Skeletal muscle cell (primary cell): ENCODE data around the gene MAN1C1.

Source experiments
- DNase-seq: peaks from one replicate; pipeline ENCODE4 v3.0.0-alpha.2; 2010; ENCODE audit warnings: low read depth
- H3K4me3 ChIP-seq: 2 replicates; pipeline ENCODE4 v1.5.1; 2011; ENCODE audit warnings: low read depth, mild to moderate bottlenecking, control low read depth, low read length, moderate library complexity

Gene MAN1C1

DNA sequence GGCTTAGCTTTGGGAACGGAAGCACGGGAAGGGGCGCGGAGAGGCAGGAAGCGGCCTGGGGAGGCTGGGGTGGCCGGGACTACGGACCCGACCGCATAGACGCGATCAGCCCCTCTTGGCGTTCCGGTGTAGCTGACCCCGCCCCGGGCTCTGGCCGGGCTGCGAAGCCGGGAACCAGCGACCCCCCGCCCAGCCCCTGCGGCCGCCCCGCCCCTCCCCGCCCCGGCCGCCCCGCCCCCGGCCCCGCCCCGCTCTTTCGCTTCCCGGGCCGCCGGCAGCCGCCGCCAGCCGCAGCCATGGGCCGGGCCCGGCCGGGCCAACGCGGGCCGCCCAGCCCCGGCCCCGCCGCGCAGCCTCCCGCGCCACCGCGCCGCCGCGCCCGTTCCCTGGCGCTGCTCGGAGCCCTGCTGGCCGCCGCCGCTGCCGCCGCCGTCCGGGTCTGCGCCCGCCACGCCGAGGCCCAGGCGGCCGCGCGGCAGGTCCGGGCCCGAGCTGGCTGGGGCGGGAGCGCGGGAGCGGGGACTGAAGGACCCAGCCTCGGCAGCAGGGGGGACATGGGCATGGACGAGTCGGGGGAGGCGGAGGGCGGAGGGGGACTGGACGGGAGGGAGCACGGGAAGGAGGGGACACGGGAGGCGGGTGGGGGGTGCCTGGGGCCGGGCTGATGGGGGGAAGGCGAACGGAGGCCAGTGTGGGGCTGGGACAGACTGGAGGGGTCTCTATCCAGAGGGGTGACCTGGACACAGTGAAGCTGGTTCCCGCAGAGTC is 183.5 kb downstream of the MAN1C1 start, which contains the start of gene SELENON:
SELENON (plus strand) TSS at position 259 of the 768 bp plus-strand sequence; CDS start at position 297, 38 bp downstream.
- H3K4me3 ChIP-seq = peak within 1 kb of the TSS; percentile 62
- DNase-seq = no peak

GRCh38 chr1:25800703-25801377 is 184.2 kb downstream of the MAN1C1 start:
- no peak for DNase-seq
- peak overlapping the region; percentile 62 for H3K4me3 ChIP-seq

DNA sequence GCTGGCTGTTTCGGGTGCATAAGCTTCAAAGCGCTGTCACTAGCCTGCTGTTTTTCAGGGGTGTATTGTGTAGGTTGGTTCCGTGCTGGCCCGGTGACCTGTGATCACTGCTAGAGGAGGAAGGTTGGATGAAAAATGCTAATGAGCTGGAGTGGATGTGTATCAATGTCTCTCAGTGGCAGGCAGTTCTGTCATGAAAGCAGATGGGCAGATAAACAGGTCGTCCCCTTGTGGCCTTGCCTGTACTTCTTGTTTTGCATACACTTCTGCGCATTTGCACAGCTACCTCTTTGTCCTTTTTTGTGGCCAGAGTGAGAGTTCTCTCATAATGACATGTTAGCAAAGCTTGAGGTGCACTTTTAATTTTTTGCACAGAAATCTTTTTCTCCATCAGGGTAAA is 186.3 kb downstream of the MAN1C1 start:
- no peak overlapping the region for H3K4me3 ChIP-seq

DNA sequence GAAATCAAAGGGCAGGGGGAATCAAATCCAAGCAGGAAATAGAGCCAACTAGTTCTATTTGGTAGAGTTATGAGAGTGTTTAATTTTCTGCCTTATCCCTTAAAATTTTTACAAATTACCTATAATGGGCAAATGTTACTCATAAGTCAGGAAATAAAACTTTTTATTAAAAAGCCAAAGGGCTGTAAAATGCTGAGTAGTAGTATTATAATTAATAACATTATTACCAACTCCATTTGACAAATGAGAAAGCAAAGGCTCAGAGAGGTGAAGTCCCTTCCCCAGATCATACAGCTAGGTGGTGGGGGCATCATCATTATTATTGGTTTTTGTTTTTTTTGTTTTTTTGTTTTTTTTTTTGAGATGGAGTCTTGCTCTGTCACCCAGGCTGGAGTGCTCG is 186.8 kb downstream of the MAN1C1 start:
- DNase-seq = no peak
- H3K4me3 ChIP-seq = no peak overlapping the region

More for the DNA sequence above, 186.3 kb downstream of the MAN1C1 start:
- no peak for DNase-seq

GRCh38 chr1:25804244-25804963 is 187.8 kb downstream of the MAN1C1 start:
- no peak overlapping the region for H3K4me3 ChIP-seq
- DNase-seq = no peak

DNA sequence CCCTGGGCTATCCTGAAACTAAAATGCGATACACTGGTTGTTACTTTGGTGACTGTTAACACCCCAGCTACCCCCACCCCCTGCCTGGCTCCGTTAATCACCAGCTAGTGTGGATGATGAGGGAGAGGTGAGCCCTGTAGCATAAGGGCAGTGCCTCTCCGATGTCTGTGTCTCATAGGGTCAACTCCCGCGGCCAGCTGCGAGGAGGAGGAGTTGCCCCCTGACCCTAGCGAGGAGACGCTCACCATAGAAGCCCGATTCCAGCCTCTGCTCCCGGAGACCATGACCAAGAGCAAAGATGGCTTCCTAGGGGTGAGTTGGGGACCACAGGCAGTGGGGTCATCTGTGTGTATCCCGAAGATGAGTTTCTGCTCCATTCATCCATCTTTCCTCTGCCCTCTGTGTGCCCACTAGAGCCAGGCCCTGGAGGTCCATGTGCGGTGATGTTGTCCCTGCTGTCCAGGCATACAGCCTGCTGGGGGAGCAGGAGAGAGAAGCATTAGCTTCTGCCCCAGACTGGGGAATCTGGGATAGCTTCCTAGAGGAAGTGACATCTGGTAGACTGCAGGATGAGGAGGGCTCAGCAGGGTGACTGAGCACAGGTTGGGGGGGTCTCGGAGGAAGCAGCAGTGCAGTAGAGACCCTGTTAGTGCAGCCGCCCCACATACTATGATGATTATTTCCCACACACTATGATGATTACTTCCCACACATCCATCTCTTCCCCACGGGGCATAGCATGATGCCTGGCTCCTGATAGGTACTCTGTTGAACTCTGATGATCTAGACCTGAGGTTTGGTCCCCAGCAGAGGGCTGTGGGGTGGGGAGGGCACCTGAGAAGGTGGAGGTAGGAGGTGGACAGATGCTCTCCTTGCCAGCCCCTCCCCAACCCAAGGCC is 188.6 kb downstream of the MAN1C1 start:
- DNase-seq = no peak
- H3K4me3 ChIP-seq = no peak overlapping the region

DNA sequence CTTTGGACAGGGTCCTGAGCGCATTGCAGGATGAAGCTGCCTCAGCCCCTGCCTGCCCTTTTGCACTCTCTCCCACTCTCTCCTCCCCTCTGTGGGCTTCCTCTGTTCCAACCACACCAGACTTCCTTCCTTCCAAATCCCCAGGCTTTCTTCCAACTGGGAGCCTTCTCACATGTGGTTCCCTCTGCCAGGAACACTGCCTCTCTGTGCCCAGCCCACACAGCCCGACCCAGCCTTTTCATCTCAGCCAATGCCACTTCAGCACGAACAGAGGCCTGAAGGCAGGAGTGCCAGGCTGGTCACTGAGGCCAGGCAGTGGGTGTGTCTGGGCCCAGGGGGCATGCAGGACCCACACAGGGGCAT is 189.3 kb downstream of the MAN1C1 start:
- DNase-seq = no peak
- no peak overlapping the region for H3K4me3 ChIP-seq

GRCh38 chr1:25806418-25806817 is 189.8 kb downstream of the MAN1C1 start:
- H3K4me3 ChIP-seq = no peak overlapping the region
- peak; percentile 30 for DNase-seq

- no peak for DNase-seq
These were observed 191.1 kb downstream of the MAN1C1 start for GRCh38 chr1:25807480-25808390.

DNA sequence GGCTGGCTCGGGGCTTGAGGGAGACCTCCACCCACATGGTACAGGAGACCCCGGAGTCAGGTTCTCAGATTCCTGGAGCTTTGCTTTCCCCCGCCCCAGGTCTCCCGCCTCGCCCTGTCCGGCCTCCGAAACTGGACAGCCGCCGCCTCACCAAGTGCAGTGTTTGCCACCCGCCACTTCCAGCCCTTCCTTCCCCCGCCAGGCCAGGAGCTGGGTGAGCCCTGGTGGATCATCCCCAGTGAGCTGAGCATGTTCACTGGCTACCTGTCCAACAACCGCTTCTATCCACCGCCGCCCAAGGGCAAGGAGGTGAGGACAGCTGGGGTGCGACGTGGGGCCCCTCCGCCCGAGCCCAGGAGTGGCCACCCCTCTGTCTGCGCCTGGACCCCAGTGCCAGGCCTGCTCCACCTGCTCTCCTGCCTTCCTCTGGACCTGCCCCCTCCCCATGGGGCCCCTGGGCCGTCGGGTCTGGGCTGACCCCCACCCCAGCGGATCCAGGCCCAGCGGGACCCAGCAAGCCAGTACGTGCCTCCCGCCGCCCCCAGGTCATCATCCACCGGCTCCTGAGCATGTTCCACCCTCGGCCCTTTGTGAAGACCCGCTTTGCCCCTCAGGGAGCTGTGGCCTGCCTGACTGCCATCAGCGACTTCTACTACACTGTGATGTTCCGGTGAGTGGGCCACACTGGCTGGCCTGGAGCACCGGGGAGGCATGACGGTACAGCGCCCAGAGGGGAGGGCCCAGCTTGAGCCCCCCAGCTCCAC is 192.1 kb downstream of the MAN1C1 start:
- no peak overlapping the region for H3K4me3 ChIP-seq
- DNase-seq = no peak

More at GRCh38 chr1:25807480-25808390, 191.1 kb downstream of the MAN1C1 start:
- H3K4me3 ChIP-seq = no peak overlapping the region

DNA sequence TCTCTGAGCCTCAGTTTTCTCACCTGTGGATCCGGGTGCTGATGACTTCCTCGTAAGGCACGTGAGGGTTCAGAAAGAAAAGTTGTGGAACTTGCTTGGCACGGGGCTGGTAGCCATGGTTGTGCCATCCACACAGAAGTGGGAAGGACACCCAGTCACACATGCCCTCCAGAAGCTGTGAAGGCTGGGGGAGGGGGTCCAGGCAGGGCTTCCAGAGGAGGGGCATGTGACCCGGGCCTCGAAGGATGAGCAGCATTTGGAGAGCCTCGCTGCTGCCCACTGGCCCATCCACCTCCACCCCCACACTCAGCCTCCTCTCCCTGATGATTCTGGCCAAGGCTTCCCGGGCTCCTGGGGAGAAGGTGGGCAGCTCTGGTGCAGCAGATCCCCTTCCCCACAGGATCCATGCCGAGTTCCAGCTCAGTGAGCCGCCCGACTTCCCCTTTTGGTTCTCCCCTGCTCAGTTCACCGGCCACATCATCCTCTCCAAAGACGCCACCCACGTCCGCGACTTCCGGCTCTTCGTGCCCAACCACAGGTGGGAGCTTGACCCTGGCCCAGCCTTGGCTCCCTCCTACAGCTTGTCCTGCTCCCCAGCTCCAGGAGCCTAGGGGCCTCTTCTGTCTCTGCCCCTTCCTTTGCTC is 192.8 kb downstream of the MAN1C1 start:
- H3K4me3 ChIP-seq = no peak overlapping the region
- no peak for DNase-seq

DNA sequence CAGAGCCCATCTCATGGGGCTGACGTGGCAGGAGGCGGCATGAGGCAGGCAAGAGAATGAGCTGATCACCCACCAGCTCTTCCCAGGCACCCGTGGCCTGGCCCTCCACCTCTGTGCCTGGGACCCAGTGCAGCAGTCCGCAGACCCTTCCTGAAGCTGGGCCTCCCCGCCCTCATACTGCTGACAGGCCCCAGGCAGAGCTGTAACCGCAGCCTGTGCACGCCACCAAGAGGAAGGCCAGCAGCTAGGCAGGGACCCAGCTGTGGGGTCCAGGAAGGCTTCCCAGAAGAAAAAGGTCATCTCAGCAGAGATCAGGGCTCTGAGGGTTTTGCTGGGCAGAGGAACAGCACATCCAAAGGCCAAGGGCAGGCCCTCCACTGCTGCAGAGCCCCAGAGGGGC is 193.3 kb downstream of the MAN1C1 start:
- H3K4me3 ChIP-seq = no peak overlapping the region
- no peak for DNase-seq

- no peak for DNase-seq
- H3K4me3 ChIP-seq = no peak overlapping the region
These were observed 194.0 kb downstream of the MAN1C1 start for GRCh38 chr1:25810341-25811299.

DNA sequence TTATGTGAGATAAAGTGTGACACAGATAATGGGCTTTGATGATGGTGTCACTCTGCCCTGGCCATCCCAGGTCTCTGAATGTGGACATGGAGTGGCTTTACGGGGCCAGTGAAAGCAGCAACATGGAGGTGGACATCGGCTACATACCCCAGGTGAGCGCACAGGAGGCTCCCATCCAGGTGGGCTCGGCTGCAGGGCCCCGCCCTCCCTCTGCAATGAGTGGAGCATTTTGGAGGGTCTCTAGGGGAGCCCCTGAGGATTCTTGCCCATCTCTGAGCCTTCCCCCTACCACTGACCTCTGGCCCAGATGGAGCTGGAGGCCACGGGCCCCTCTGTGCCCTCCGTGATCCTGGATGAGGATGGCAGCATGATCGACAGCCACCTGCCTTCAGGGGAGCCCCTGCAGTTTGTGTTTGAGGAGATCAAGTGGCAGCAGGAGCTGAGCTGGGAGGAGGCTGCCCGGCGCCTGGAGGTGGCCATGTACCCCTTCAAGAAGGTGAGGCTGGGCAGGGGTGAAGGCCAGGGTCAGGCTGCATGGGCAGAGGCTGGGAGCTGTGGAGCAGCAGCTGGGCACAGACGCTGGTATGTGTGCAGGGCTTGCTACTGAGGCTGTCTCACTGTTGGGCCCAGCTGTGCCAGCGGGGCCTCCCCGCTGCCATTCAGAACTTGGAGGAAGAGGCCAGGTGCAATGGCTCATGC is 194.9 kb downstream of the MAN1C1 start:
- DNase-seq = no peak

GRCh38 chr1:25813071-25813733 is 196.6 kb downstream of the MAN1C1 start:
- no peak overlapping the region for H3K4me3 ChIP-seq
- no peak for DNase-seq

More for the DNA sequence above, 194.9 kb downstream of the MAN1C1 start:
- no peak overlapping the region for H3K4me3 ChIP-seq
